ENCODE measurements around the gene RCC1. TPM values are rescaled to one million over a fixed set of nuclear protein-coding genes. Genes with fewer than 3 reads are reported as not detected.

The RCC1 gene
- total and polyA plus RNA-seq, 2 donors (not counting 3 experiments of a cell fraction or from before 2014, with no cell fraction given) = 37.1 to 77.7 TPM

DNA sequence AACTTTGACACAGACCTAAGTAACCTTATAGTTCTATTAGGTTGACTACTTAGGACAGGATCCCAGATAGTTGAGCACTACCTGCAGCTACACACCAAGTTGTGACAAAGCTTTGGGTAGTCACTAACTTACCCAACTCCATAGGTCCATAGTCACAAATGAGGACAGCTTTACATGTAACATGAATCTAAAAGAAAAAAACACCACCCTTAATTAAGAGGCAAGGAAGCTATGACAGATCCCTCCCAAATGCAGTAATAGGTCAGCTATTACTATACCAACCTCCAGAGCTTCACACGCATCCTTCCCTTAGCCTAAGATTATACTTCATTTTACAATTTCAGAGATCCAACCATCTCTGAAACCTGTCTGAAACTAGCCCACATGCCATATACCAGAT is 73.6 kb downstream of the RCC1 start:
- Histone ChIP-seq H4K20me1 (replicated peaks; ENCODE audit: control insufficient read depth, extremely low read depth, insufficient read depth, low read length) (peaks cover 4% of the 10 kb centered on the region), H3K4me3 (replicated peaks in 1 of 3; ENCODE audit: insufficient read depth in 1 of 3, low read depth in 1 of 3, low read length in 3 of 3) (peak overlapping the region; percentile 1 to 98 (median 13)), H3K9ac (replicated peaks; ENCODE audit: extremely low read depth, insufficient read depth, low read length) (peak overlapping the region; percentile 35), H3K27me3 (ENCODE audit: control insufficient read depth in 2 of 2, insufficient read depth in 2 of 2, low read length in 2 of 2) (no peaks in the 10 kb centered on the region), H3K4me1 (ENCODE audit: control insufficient read depth, extremely low read depth, insufficient read depth, low read length) (peaks cover 31% of the 10 kb centered on the region), H3K27ac (ENCODE audit: insufficient read depth, low read depth, low read length) (no peak overlapping the region), H3K4me2 (ENCODE audit: insufficient read depth, low read length) (peak overlapping the region; percentile 84), H3K9me3 (replicated peaks; ENCODE audit: control insufficient read depth, insufficient read depth, low read length) (no peaks in the 10 kb centered on the region), H3K36me3 (ENCODE audit: control insufficient read depth in 2 of 2, extremely low read depth in 1 of 2, insufficient read depth in 2 of 2, low read length in 2 of 2) (peaks cover 18 to 22% of the 10 kb centered on the region in 2 experiments), H2AFZ (ENCODE audit: low read depth, low read length) (no peak overlapping the region), H3K9me1 (replicated peaks; ENCODE audit: control insufficient read depth, extremely low read depth, insufficient read depth, low read length) (no peaks in the 10 kb centered on the region), H3K79me2 (ENCODE audit: control insufficient read depth, insufficient read depth, low read length) (peaks cover 32% of the 10 kb centered on the region)
- dilution Hi-C loops (cut with MboI; ENCODE audit: extremely low pct_ligation_motif_present, low sequenced_read_pairs) = no loop called here
- intact Hi-C loops (cut with micrococcal nuclease) = no loop called here
- BruUV-seq (replicated peaks) = no TSS peak
- ChIA-PET POLR2A (interaction anchor here (0.6 to 4.3 kb wide), 9 partner anchors 9 to 320 kb away, joined by 3 to 59 read pairs (median 5); partner anchors contain the start of genes TAF12 and TRNAU1AP), CTCF (interaction anchor here (0.6 to 4.7 kb wide), 8 partner anchors 10 to 453 kb away, joined by 3 to 44 read pairs (median 6); no protein-coding TSS in a partner anchor)
- FAIRE-seq (peak; percentile 21), DNase-seq (ENCODE audit: low read depth, low spot score) (no peak)
- TF ChIP-seq JUN (IDR thresholded peaks at IDR 0.05; ENCODE audit: borderline replicate concordance, insufficient read depth, insufficient read length, low read depth) = no peak

DNA sequence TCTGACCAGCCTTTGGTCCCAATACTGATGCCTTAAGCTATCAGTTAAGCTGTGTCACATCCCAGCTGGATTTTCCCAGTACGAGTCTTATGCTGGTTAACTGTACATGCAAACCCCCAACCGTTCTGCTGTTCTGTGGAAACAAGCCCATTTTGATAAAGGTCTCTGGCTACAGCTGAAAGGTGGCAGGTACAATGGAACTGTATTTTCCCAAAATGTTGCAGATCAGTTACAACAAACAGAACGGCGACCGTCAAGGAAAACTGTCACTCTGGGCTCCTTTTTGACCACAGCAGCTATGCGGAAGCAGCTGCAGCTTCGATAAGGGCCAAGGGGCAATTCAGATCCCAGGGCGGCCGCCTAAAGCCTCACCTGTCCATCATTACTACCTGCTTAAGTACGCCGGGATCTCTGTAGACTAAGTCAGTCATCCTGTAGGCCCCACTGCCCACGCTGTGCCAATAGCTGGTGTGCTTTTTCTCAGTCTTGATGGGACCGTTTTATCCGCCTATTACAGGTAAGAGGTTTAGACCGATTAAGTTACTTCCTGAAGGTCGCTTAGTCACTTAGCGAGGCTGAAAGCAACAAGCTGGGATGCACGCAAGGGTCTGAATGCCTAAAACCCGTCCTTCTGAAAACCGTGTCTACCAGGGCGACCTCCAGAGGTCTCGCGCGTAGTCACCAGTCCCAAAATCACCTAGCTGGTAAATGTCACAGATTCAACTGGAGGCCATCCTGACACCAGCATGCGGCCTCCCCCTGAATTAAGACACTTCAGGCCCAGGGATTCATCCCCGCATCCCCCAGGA is 75.1 kb downstream of the RCC1 start:
- peak overlapping the region; percentile 75 to 98 (median 92) for H3K4me3 ChIP-seq (replicated peaks in 1 of 3; ENCODE audit: insufficient read depth in 1 of 3, low read depth in 1 of 3, low read length in 3 of 3)
- H3K36me3 ChIP-seq (ENCODE audit: control insufficient read depth in 2 of 2, extremely low read depth in 1 of 2, insufficient read depth in 2 of 2, low read length in 2 of 2) = peaks cover 18 to 22% of the 10 kb centered on the region in 2 experiments
- DNase-seq (ENCODE audit: low read depth, low spot score) (peak; percentile 49), FAIRE-seq (peak; percentile 53)
- H3K4me2 ChIP-seq (ENCODE audit: insufficient read depth, low read length) = peak overlapping the region; percentile 84
- H4K20me1 ChIP-seq (replicated peaks; ENCODE audit: control insufficient read depth, extremely low read depth, insufficient read depth, low read length) = peaks cover 4% of the 10 kb centered on the region
- dilution Hi-C loops (cut with MboI; ENCODE audit: extremely low pct_ligation_motif_present, low sequenced_read_pairs) = no loop called here
- no peaks in the 10 kb centered on the region for H3K9me1 ChIP-seq (replicated peaks; ENCODE audit: control insufficient read depth, extremely low read depth, insufficient read depth, low read length)
- no peaks in the 10 kb centered on the region for H3K27me3 ChIP-seq (ENCODE audit: control insufficient read depth in 2 of 2, insufficient read depth in 2 of 2, low read length in 2 of 2)
- H3K27ac ChIP-seq (ENCODE audit: insufficient read depth, low read depth, low read length) = peak overlapping the region; percentile 32
- BruUV-seq (replicated peaks) = TSS peak; percentile 61
- TF ChIP-seq POLR2AphosphoS5 (IDR thresholded peaks at IDR 0.05; ENCODE audit: insufficient read depth, low read depth, low read length) = no peak
- TF ChIP-seq JUN (IDR thresholded peaks at IDR 0.05; ENCODE audit: borderline replicate concordance, insufficient read depth, insufficient read length, low read depth) = no peak
- no peak for TF ChIP-seq EZH2 (IDR thresholded peaks at IDR 0.05; ENCODE audit: borderline replicate concordance, low read depth, low read length, severe bottlenecking)
- TF ChIP-seq MYC (IDR thresholded peaks at IDR 0.05; ENCODE audit: low read depth, low read length) = no peak
- no peak for TF ChIP-seq GATA2 (IDR thresholded peaks at IDR 0.05; ENCODE audit: insufficient read depth, insufficient read length, low read depth, low read length)
- TF ChIP-seq POLR2A (IDR thresholded peaks at IDR 0.05; ENCODE audit: low read depth, low read length) = peak; percentile 25
- POLR2A ChIA-PET = interaction anchor here (0.5 to 4.3 kb wide), 35 partner anchors 9 to 345 kb away, joined by 3 to 59 read pairs (median 7); partner anchors contain the start of genes ATP5IF1, GMEB1, MED18 and PHACTR4
- H2AFZ ChIP-seq (ENCODE audit: low read depth, low read length) = no peak overlapping the region
- intact Hi-C loops (cut with micrococcal nuclease) = loop anchor here (1.0 to 2.0 kb wide), 4 partner anchors 28 to 74 kb away; partner anchors contain the start of genes RCC1 and TRNAU1AP
- H3K9me3 ChIP-seq (replicated peaks; ENCODE audit: control insufficient read depth, insufficient read depth, low read length) = no peaks in the 10 kb centered on the region
- peaks cover 32% of the 10 kb centered on the region for H3K79me2 ChIP-seq (ENCODE audit: control insufficient read depth, insufficient read depth, low read length)
- H3K4me1 ChIP-seq (ENCODE audit: control insufficient read depth, extremely low read depth, insufficient read depth, low read length) = peaks cover 31% of the 10 kb centered on the region
- CTCF ChIA-PET = interaction anchor here (0.7 to 4.7 kb wide), 14 partner anchors 10 to 333 kb away, joined by 3 to 44 read pairs (median 6); no protein-coding TSS in a partner anchor
- H3K9ac ChIP-seq (replicated peaks; ENCODE audit: extremely low read depth, insufficient read depth, low read length) = peak overlapping the region; percentile 82

Data from endothelial cell of umbilical vein (primary cell).